Uterus (tissue), 2 donors: ENCODE data around the gene SLC7A4.

Source experiments
- POLR2A ChIP-seq, 2 donors: fragments of 450-650 bp; IDR thresholded peaks; one replicate each; pipeline ENCODE4 v1.6.1; 2016; ENCODE audit warnings: antibody characterized with exemption in 2 of 2, mild to moderate bottlenecking in 1 of 2, moderate library complexity in 1 of 2
- TF ChIP-seq, protein P1 (sequence below), 4 experiments: fragments of 200-600 bp in 2 of 4; fragments of 450-650 bp in 2 of 4; sonication (generic) in 2 of 4; IDR thresholded peaks; one replicate each; pipeline ENCODE4 v1.5.1; 2016 to 2019; ENCODE audit warnings: antibody characterized with exemption in 4 of 4, mild to moderate bottlenecking in 2 of 4, moderate library complexity in 1 of 4

- TF ChIP-seq POLR2A (IDR thresholded peaks at IDR 0.05), result no peak
- TF ChIP-seq, protein P1, sequence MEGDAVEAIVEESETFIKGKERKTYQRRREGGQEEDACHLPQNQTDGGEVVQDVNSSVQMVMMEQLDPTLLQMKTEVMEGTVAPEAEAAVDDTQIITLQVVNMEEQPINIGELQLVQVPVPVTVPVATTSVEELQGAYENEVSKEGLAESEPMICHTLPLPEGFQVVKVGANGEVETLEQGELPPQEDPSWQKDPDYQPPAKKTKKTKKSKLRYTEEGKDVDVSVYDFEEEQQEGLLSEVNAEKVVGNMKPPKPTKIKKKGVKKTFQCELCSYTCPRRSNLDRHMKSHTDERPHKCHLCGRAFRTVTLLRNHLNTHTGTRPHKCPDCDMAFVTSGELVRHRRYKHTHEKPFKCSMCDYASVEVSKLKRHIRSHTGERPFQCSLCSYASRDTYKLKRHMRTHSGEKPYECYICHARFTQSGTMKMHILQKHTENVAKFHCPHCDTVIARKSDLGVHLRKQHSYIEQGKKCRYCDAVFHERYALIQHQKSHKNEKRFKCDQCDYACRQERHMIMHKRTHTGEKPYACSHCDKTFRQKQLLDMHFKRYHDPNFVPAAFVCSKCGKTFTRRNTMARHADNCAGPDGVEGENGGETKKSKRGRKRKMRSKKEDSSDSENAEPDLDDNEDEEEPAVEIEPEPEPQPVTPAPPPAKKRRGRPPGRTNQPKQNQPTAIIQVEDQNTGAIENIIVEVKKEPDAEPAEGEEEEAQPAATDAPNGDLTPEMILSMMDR (IDR thresholded peaks at IDR 0.05), result no peak
These were observed 48.2 kb upstream of the SLC7A4 start for GRCh38 chr22:21080435-21081137.
